Heart left ventricle (tissue), 16 donors: ENCODE results near the gene BAX. TPM values are rescaled to one million over a fixed set of nuclear protein-coding genes. Genes with fewer than 3 reads are reported as not detected.

Experiments
- ATAC-seq, 4 donors: fragments of 200-7000 bp; cut with Tn5 transposase; one replicate each; pipeline ENCODE4 v1.9.1; 2020 to 2022; ENCODE audit warnings: moderate library complexity in 4 of 4, mild to moderate bottlenecking in 3 of 4, moderate number of reproducible peaks in 1 of 4
- DNase-seq, 5 donors: peaks; one replicate each; pipeline ENCODE4 v3.0.0-alpha.2; 2020
- H3K27ac ChIP-seq, 12 donors: fragments of 200-600 bp; sonication (generic) in 4 of 12; one replicate each; pipeline versions ENCODE4 v1.5.0 to v1.8.0; 2016 to 2022; ENCODE audit warnings: mild to moderate bottlenecking in 2 of 12
- H3K27me3 ChIP-seq, 9 donors: fragments of 200-600 bp; sonication (generic) in 2 of 9; one replicate each; pipeline versions ENCODE4 v1.5.1 to v1.8.0; 2016 to 2022; ENCODE audit warnings: mild to moderate bottlenecking in 3 of 9
- H3K36me3 ChIP-seq, 9 donors: fragments of 200-600 bp; sonication (generic) in 2 of 9; one replicate each; pipeline versions ENCODE4 v1.5.0 to v1.8.0; 2018 to 2022; ENCODE audit warnings: mild to moderate bottlenecking in 2 of 9
- H3K4me1 ChIP-seq, 12 donors: fragments of 200-600 bp; sonication (generic) in 4 of 12; one replicate each; pipeline versions ENCODE4 v1.5.0 to v1.8.0; 2016 to 2022; ENCODE audit warnings: mild to moderate bottlenecking in 3 of 12
- H3K4me3 ChIP-seq, 12 donors: fragments of 200-600 bp; sonication (generic) in 4 of 12; one replicate each; pipeline versions ENCODE4 v1.5.0 to v1.8.0; 2017 to 2022; ENCODE audit warnings: mild to moderate bottlenecking in 9 of 12, moderate library complexity in 4 of 12
- H3K9me3 ChIP-seq, 12 donors: fragments of 200-600 bp; sonication (generic) in 4 of 12; one replicate each; pipeline versions ENCODE4 v1.5.0 to v1.8.0; 2016 to 2022; ENCODE audit warnings: mild to moderate bottlenecking in 1 of 12
- CTCF ChIP-seq, 12 donors: fragments of 200-600 bp; sonication (generic) in 4 of 12; IDR thresholded peaks; one replicate each; pipeline versions ENCODE4 v1.5.0 to v1.8.0; 2018 to 2022; ENCODE audit warnings: antibody characterized with exemption in 12 of 12, mild to moderate bottlenecking in 5 of 12
- POLR2A ChIP-seq, 2 donors: fragments of 450-650 bp; IDR thresholded peaks; one replicate each; pipeline ENCODE4 v1.6.1; 2017; ENCODE audit warnings: antibody characterized with exemption in 2 of 2, mild to moderate bottlenecking in 2 of 2, moderate library complexity in 2 of 2
- WGBS, 4 donors: extraction: QIAGEN DNeasy Blood & Tissue Kit in 2 of 4; methylation state at CpG; one replicate each; pipeline versions ENCODE4 v1.1.5 to v1.1.7; 2013 to 2018; 5-methylcytosine and 5-hydroxymethylcytosine counted together
- intact Hi-C, 10 donors: fragments of 100-400 bp; cut with DNase I; formaldehyde crosslinking; loops; one replicate each; pipeline versions ENCODE4 v1.11.1 to v1.14.2; 2022
- polyA plus RNA-seq, 2 donors: library from polyadenylated mRNA; stranded (reverse); fragments of 200-250 nt; gene quantifications; one replicate each; pipeline ENCODE4 v1.2.3, GENCODE V29; 2013
- total RNA-seq, 9 donors: library from RNA; depleted of rRNA in 2 of 9; stranded (reverse); fragments of >200 nt in 2 of 9; fragmentation: NEBNext Ultra II Directional in 3 of 9; extraction: Animal tissue kit (Norgen Biotek cat#: 25700) in 3 of 9; gene quantifications; one replicate each; pipeline versions ENCODE4 v1.1.0 to v1.2.4, GENCODE V29; 2016 to 2023
- donor health status: ischemic (EF 13 %, LVEDD 7.1; RV severe dilation, severe dysfunction).
- donor health status: healthy with polysubstance abuse.
- donor health status: DM: no; HTN: yes; CAD: no.
- donor health status: DM: no; HTN: no; CAD: no.
- donor health status: ischemic (EF 25% LVEDD 6.9; RV normal size, moderate dysfunction).
- donor health status: ischemic (EF 25% LVEDD 5.7; RV mildly dilated, moderate dysfunction).
- donor health status: healthy.
- donor health status: DM: yes; HTN: yes; CAD: no.
- donor health status: ischemic (EF 35%, LVEDD 5.7; RV mildly dilated, moderate dysfunction).
- donor health status: nonischemic (EF 11% LVEDD 7.7; RV severe dilation, severe dysfunction).
- donor health status: DM: yes; HTN: yes; CAD: no.
- donor health status: PGD.
- donor health status: ischemic (EF 29% LVEDD 5.4; RV normal size, mild dysfunction).
- donor health status: nonischemic (EF 23%, LVEDD 6.1; RV moderate dilation, normal function).

The BAX gene
- total and polyA plus RNA-seq, 11 donors, result 17.9 to 68.4 (median 23.1) TPM

- intact Hi-C loops, result loop anchor here in 5 of 10 donors (5.0 to 10.0 kb wide), 5 partner anchors 52 to 315 kb away; partner anchors contain the start of genes NUCB1 (in 3 of the 5), CA11 (in 1 of the 5) and PPP1R15A (in 1 of the 5)
- WGBS, 4 donors, result 76 to 86% (median 80%) methylated on average over 16 of the region's 16 CpGs
Observed at GRCh38 chr19:48959341-48960239, 4.9 kb downstream of the BAX start.

GRCh38 chr19:48961051-48961649, 6.5 kb downstream of the BAX start:
- WGBS, 4 donors, result 89 to 92% (median 91%) methylated on average over 19 of the region's 19 CpGs

More at GRCh38 chr19:48959341-48960239, 4.9 kb downstream of the BAX start:
- H3K36me3 ChIP-seq, result peaks cover 0 to 16% (median 2%) of the 10 kb centered on the region in 9 donors
- ATAC-seq (no peak), DNase-seq (no peak)
- H3K4me3 ChIP-seq, result no peak overlapping the region
- TF ChIP-seq POLR2A (IDR thresholded peaks at IDR 0.05) (no peak), CTCF (IDR thresholded peaks at IDR 0.05) (no peak)
- peak overlapping the region in 1 of 12 donors; percentile 55 for H3K27ac ChIP-seq
- no peaks in the 10 kb centered on the region for H3K27me3 ChIP-seq
- H3K9me3 ChIP-seq, result no peaks in the 10 kb centered on the region
- peaks cover 9 to 45% (median 24%) of the 10 kb centered on the region in 12 donors for H3K4me1 ChIP-seq

GRCh38 chr19:48961673-48962028, 7.0 kb downstream of the BAX start:
- H3K36me3 ChIP-seq, result peaks cover 0 to 20% (median 8%) of the 10 kb centered on the region in 9 donors
- intact Hi-C loops, result loop anchor here in 3 of 10 donors (5.0 to 10.0 kb wide), 4 partner anchors 54 to 317 kb away; partner anchors contain the start of genes NUCB1 (in 2 of the 3), CA11 (in 1 of the 3) and PPP1R15A (in 1 of the 3)
- TF ChIP-seq CTCF (IDR thresholded peaks at IDR 0.05) (no peak), POLR2A (IDR thresholded peaks at IDR 0.05) (no peak)
- H3K9me3 ChIP-seq, result no peaks in the 10 kb centered on the region
- no peak for DNase-seq
- no peaks in the 10 kb centered on the region for H3K27me3 ChIP-seq
- H3K27ac ChIP-seq, result peak overlapping the region in 8 of 12 donors; percentile 52 to 97 (median 92)
- ATAC-seq, result no peak
- 83 to 88% (median 86%) methylated on average over 12 of the region's 12 CpGs for WGBS, 4 donors
- H3K4me1 ChIP-seq, result peaks cover 8 to 44% (median 26%) of the 10 kb centered on the region in 12 donors
- H3K4me3 ChIP-seq, result peak overlapping the region in 1 of 12 donors; percentile 15

More at GRCh38 chr19:48961051-48961649, 6.5 kb downstream of the BAX start:
- H3K36me3 ChIP-seq, result peaks cover 0 to 19% (median 4%) of the 10 kb centered on the region in 9 donors
- no peak overlapping the region for H3K4me3 ChIP-seq
- no peaks in the 10 kb centered on the region for H3K9me3 ChIP-seq
- H3K27ac ChIP-seq, result peak overlapping the region in 5 of 12 donors; percentile 1 to 97 (median 71)
- TF ChIP-seq POLR2A (IDR thresholded peaks at IDR 0.05) (no peak), CTCF (IDR thresholded peaks at IDR 0.05) (no peak)
- no peak for ATAC-seq
- peaks cover 5 to 42% (median 22%) of the 10 kb centered on the region in 12 donors for H3K4me1 ChIP-seq
- intact Hi-C loops, result loop anchor here in 3 of 10 donors (5.0 to 10.0 kb wide), 4 partner anchors 54 to 316 kb away; partner anchors contain the start of genes NUCB1 (in 2 of the 3), CA11 (in 1 of the 3) and PPP1R15A (in 1 of the 3)
- no peak for DNase-seq
- H3K27me3 ChIP-seq, result no peaks in the 10 kb centered on the region
